Testis (tissue), 2 donors: ENCODE measurements around the gene PUS7.

Experiments
- POLR2A ChIP-seq: fragments of 450-650 bp; IDR thresholded peaks from one replicate; pipeline ENCODE4 v1.6.1; 2017; ENCODE audit warnings: antibody characterized with exemption, mild to moderate bottlenecking, moderate library complexity
- TF ChIP-seq, protein P1 (sequence below), 3 experiments: fragments of 450-650 bp in 2 of 3; fragments of 200-600 bp in 1 of 3; sonication (generic) in 1 of 3; IDR thresholded peaks; one replicate each; pipeline ENCODE4 v1.5.1; 2016 to 2019; ENCODE audit warnings: antibody characterized with exemption in 3 of 3, mild to moderate bottlenecking in 2 of 3, moderate library complexity in 1 of 3

DNA sequence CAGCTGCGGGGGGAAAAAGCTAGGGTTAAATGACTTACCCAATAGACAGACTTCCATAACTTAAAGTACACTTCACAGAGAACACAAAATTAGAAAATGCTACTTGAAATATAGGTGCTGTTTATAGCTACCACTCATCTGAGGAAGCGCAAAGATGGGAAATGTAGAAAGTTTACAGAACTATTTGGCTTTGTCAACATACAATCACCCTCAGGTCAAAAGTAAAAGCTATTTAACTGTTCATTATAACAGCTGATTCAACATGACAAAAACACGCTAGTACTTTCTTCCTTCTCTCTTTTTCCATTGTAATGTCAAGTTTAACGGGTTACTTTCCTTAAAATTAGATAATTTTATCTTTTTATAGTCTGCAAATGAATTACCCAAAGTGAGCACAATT lies 51.2 kb downstream of the PUS7 start:
- TF ChIP-seq, protein P1, sequence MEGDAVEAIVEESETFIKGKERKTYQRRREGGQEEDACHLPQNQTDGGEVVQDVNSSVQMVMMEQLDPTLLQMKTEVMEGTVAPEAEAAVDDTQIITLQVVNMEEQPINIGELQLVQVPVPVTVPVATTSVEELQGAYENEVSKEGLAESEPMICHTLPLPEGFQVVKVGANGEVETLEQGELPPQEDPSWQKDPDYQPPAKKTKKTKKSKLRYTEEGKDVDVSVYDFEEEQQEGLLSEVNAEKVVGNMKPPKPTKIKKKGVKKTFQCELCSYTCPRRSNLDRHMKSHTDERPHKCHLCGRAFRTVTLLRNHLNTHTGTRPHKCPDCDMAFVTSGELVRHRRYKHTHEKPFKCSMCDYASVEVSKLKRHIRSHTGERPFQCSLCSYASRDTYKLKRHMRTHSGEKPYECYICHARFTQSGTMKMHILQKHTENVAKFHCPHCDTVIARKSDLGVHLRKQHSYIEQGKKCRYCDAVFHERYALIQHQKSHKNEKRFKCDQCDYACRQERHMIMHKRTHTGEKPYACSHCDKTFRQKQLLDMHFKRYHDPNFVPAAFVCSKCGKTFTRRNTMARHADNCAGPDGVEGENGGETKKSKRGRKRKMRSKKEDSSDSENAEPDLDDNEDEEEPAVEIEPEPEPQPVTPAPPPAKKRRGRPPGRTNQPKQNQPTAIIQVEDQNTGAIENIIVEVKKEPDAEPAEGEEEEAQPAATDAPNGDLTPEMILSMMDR (IDR thresholded peaks at IDR 0.05) = no peak
- no peak for TF ChIP-seq POLR2A
